Karpas-422 (cell line): ENCODE measurements around the gene KY. TPM values are rescaled to one million over a fixed set of nuclear protein-coding genes. Genes with fewer than 3 reads are reported as not detected.
"Not testable (repeated sequence)": the region's sequence is repeated elsewhere in the genome, so short reads cannot be mapped to it uniquely, and the experiment has no call there.

ENCODE experiments used
- DNase-seq: peaks from one replicate; pipeline ENCODE4 v3.0.0-alpha.2; 2015
- H2AFZ ChIP-seq: fragments of 200-600 bp; sonication (generic); 2 replicates; pipeline ENCODE4 v1.6.1; 2014; ENCODE audit warnings: antibody characterized with exemption, low read length, mixed read lengths
- H3K27ac ChIP-seq: fragments of 200-600 bp; sonication (generic); 2 replicates; pipeline ENCODE4 v1.5.1; 2014; ENCODE audit warnings: mild to moderate bottlenecking, low read length, moderate library complexity
- H3K27me3 ChIP-seq: fragments of 200-600 bp; sonication (generic); 2 replicates; pipeline ENCODE4 v1.6.1; 2014; ENCODE audit warnings: low read length, mixed read lengths
- H3K36me3 ChIP-seq: fragments of 200-600 bp; sonication (generic); 2 replicates; pipeline ENCODE4 v1.6.1; 2014; ENCODE audit warnings: low read length, mixed read lengths; ENCODE audit not compliant: insufficient read depth
- H3K4me1 ChIP-seq: fragments of 200-600 bp; sonication (generic); 2 replicates; pipeline ENCODE4 v1.6.1; 2014; ENCODE audit warnings: mild to moderate bottlenecking, low read length, mixed read lengths
- H3K4me2 ChIP-seq: fragments of 200-600 bp; sonication (generic); 2 replicates; pipeline ENCODE4 v1.6.1; 2014; ENCODE audit warnings: low read length, low read depth, mild to moderate bottlenecking; ENCODE audit not compliant: poor library complexity, severe bottlenecking
- H3K4me3 ChIP-seq: fragments of 200-600 bp; sonication (generic); 2 replicates; pipeline ENCODE4 v1.5.1; 2014; ENCODE audit warnings: mild to moderate bottlenecking, antibody characterized with exemption, low read length, mixed read lengths
- H3K79me2 ChIP-seq: fragments of 200-600 bp; sonication (generic); 2 replicates; pipeline ENCODE4 v1.6.1; 2014; ENCODE audit warnings: mild to moderate bottlenecking, low read length, mixed read lengths
- H3K9ac ChIP-seq: fragments of 200-600 bp; sonication (generic); 2 replicates; pipeline ENCODE4 v1.6.0; 2014; ENCODE audit warnings: low read length
- H3K9me2 ChIP-seq: fragments of 200-600 bp; sonication (generic), shearing (Covaris generic); replicated peaks from 2 replicates; pipeline ENCODE4 v1.6.0; 2014; ENCODE audit warnings: mild to moderate bottlenecking, low read length, moderate library complexity; ENCODE audit not compliant: insufficient read depth
- H3K9me3 ChIP-seq: fragments of 300-700, 200-600 bp; sonication (generic); 2 replicates; pipeline ENCODE4 v1.6.1; 2014; ENCODE audit warnings: low read length, mixed read lengths
- H4K20me1 ChIP-seq: fragments of 200-600 bp; sonication (generic); 2 replicates; pipeline ENCODE4 v1.6.1; 2014; ENCODE audit warnings: mild to moderate bottlenecking, antibody characterized with exemption, low read length, low read depth; ENCODE audit not compliant: insufficient read depth
- total RNA-seq: library from RNA; depleted of rRNA; stranded (reverse); fragments of >200 nt; shearing (Covaris generic); gene quantifications from 2 replicates; pipeline ENCODE4 v1.2.3, GENCODE V29; 2014; ENCODE audit warnings: low replicate concordance

KY gene
- total RNA-seq, 1 experiment from 2014 or later, result not detected

GRCh38 chr3:134592806-134593205, 58.0 kb downstream of the KY start:
- H2AFZ ChIP-seq, result no peak overlapping the region
- DNase-seq, result no peak
- no peaks in the 10 kb centered on the region for H3K9me2 ChIP-seq
- no peaks in the 10 kb centered on the region for H3K4me1 ChIP-seq
- no peaks in the 10 kb centered on the region for H4K20me1 ChIP-seq
- no peak overlapping the region for H3K4me3 ChIP-seq
- H3K4me2 ChIP-seq, result no peak overlapping the region
- no peaks in the 10 kb centered on the region for H3K27me3 ChIP-seq
- no peak overlapping the region for H3K9ac ChIP-seq
- no peaks in the 10 kb centered on the region for H3K36me3 ChIP-seq
- no peaks in the 10 kb centered on the region for H3K79me2 ChIP-seq
- no peak overlapping the region for H3K27ac ChIP-seq
- no peaks in the 10 kb centered on the region for H3K9me3 ChIP-seq

- Histone ChIP-seq H3K27ac (no peak overlapping the region), H3K36me3 (no peaks in the 10 kb centered on the region), H4K20me1 (no peaks in the 10 kb centered on the region), H3K4me2 (no peak overlapping the region), H3K9me3 (no peaks in the 10 kb centered on the region), H3K9ac (no peak overlapping the region), H3K4me1 (no peaks in the 10 kb centered on the region), H3K9me2 (no peaks in the 10 kb centered on the region), H3K4me3 (no peak overlapping the region), H2AFZ (no peak overlapping the region), H3K27me3 (no peaks in the 10 kb centered on the region), H3K79me2 (no peaks in the 10 kb centered on the region)
- no peak for DNase-seq
These were observed 60.1 kb downstream of the KY start for GRCh38 chr3:134590766-134591165.

- no peaks in the 10 kb centered on the region for H3K27me3 ChIP-seq
- H3K4me2 ChIP-seq, result no peak overlapping the region
- DNase-seq, result no peak
- H2AFZ ChIP-seq, result no peak overlapping the region
- H3K36me3 ChIP-seq, result no peaks in the 10 kb centered on the region
- no peak overlapping the region for H3K9ac ChIP-seq
- H3K9me2 ChIP-seq, result no peaks in the 10 kb centered on the region
- no peaks in the 10 kb centered on the region for H3K4me1 ChIP-seq
- no peaks in the 10 kb centered on the region for H3K9me3 ChIP-seq
- H3K4me3 ChIP-seq, result no peak overlapping the region
- H3K27ac ChIP-seq, result no peak overlapping the region
- no peaks in the 10 kb centered on the region for H3K79me2 ChIP-seq
- no peaks in the 10 kb centered on the region for H4K20me1 ChIP-seq
These were observed 71.6 kb downstream of the KY start for GRCh38 chr3:134579141-134579665.

- DNase-seq, result no peak
- no peak overlapping the region for H3K27ac ChIP-seq
- H3K9ac ChIP-seq, result no peak overlapping the region
- H4K20me1 ChIP-seq, result no peaks in the 10 kb centered on the region
- H2AFZ ChIP-seq, result no peak overlapping the region
- H3K27me3 ChIP-seq, result no peaks in the 10 kb centered on the region
- no peaks in the 10 kb centered on the region for H3K79me2 ChIP-seq
- H3K4me3 ChIP-seq, result no peak overlapping the region
- no peaks in the 10 kb centered on the region for H3K4me1 ChIP-seq
- no peak overlapping the region for H3K4me2 ChIP-seq
- H3K36me3 ChIP-seq, result no peaks in the 10 kb centered on the region
- no peaks in the 10 kb centered on the region for H3K9me2 ChIP-seq
- no peaks in the 10 kb centered on the region for H3K9me3 ChIP-seq
These were observed 74.0 kb downstream of the KY start for GRCh38 chr3:134576831-134577230.

GRCh38 chr3:134576426-134576825, 74.4 kb downstream of the KY start:
- no peaks in the 10 kb centered on the region for H3K36me3 ChIP-seq
- H3K9me3 ChIP-seq, result no peaks in the 10 kb centered on the region
- no peak overlapping the region for H3K9ac ChIP-seq
- no peaks in the 10 kb centered on the region for H3K4me1 ChIP-seq
- no peak overlapping the region for H3K27ac ChIP-seq
- no peaks in the 10 kb centered on the region for H3K27me3 ChIP-seq
- no peaks in the 10 kb centered on the region for H3K79me2 ChIP-seq
- H3K4me2 ChIP-seq, result no peak overlapping the region
- no peak overlapping the region for H2AFZ ChIP-seq
- H3K9me2 ChIP-seq, result no peaks in the 10 kb centered on the region
- no peak for DNase-seq
- H4K20me1 ChIP-seq, result no peaks in the 10 kb centered on the region
- no peak overlapping the region for H3K4me3 ChIP-seq

- H3K4me1 ChIP-seq, H3K27ac ChIP-seq, H3K79me2 ChIP-seq, H3K9ac ChIP-seq, H3K27me3 ChIP-seq, H3K4me2 ChIP-seq, H4K20me1 ChIP-seq, H3K36me3 ChIP-seq, H3K9me3 ChIP-seq, H2AFZ ChIP-seq, H3K9me2 ChIP-seq, DNase-seq, H3K4me3 ChIP-seq: not testable (repeated sequence)
These were observed 80.9 kb downstream of the KY start for GRCh38 chr3:134569899-134570298.

GRCh38 chr3:134568790-134569189, 82.0 kb downstream of the KY start:
- Histone ChIP-seq H3K27ac (no peak overlapping the region), H4K20me1 (no peaks in the 10 kb centered on the region), H3K27me3 (no peaks in the 10 kb centered on the region), H3K4me2 (no peak overlapping the region), H2AFZ (no peak overlapping the region), H3K9me3 (no peaks in the 10 kb centered on the region), H3K9me2 (no peaks in the 10 kb centered on the region), H3K36me3 (no peaks in the 10 kb centered on the region), H3K79me2 (no peaks in the 10 kb centered on the region), H3K4me1 (no peaks in the 10 kb centered on the region), H3K9ac (no peak overlapping the region), H3K4me3 (no peak overlapping the region)
- no peak for DNase-seq

- no peak for DNase-seq
- no peaks in the 10 kb centered on the region for H4K20me1 ChIP-seq
- H2AFZ ChIP-seq, result no peak overlapping the region
- H3K4me1 ChIP-seq, result no peaks in the 10 kb centered on the region
- no peaks in the 10 kb centered on the region for H3K9me2 ChIP-seq
- H3K27ac ChIP-seq, result no peak overlapping the region
- no peak overlapping the region for H3K4me3 ChIP-seq
- no peak overlapping the region for H3K4me2 ChIP-seq
- no peak overlapping the region for H3K9ac ChIP-seq
- no peaks in the 10 kb centered on the region for H3K9me3 ChIP-seq
- no peaks in the 10 kb centered on the region for H3K79me2 ChIP-seq
- no peaks in the 10 kb centered on the region for H3K36me3 ChIP-seq
- H3K27me3 ChIP-seq, result no peaks in the 10 kb centered on the region
These were observed 83.2 kb downstream of the KY start for GRCh38 chr3:134567605-134568004.

- H3K9me3 ChIP-seq, result no peaks in the 10 kb centered on the region
- no peaks in the 10 kb centered on the region for H3K36me3 ChIP-seq
- H4K20me1 ChIP-seq, result no peaks in the 10 kb centered on the region
- H3K27ac ChIP-seq, result no peak overlapping the region
- H3K4me1 ChIP-seq, result no peaks in the 10 kb centered on the region
- H3K4me2 ChIP-seq, result no peak overlapping the region
- no peak overlapping the region for H3K4me3 ChIP-seq
- H3K9me2 ChIP-seq, result no peaks in the 10 kb centered on the region
- no peak overlapping the region for H3K9ac ChIP-seq
- no peaks in the 10 kb centered on the region for H3K79me2 ChIP-seq
- no peak overlapping the region for H2AFZ ChIP-seq
- DNase-seq, result no peak
- no peaks in the 10 kb centered on the region for H3K27me3 ChIP-seq
These were observed 85.8 kb downstream of the KY start for GRCh38 chr3:134564991-134565390.
